ENCODE measurements around the gene TET2.

- TF ChIP-seq CTCF (IDR thresholded peaks at IDR 0.05) = no peak
- TF ChIP-seq POLR2A (IDR thresholded peaks at IDR 0.05) = no peak
These were observed 51.9 kb downstream of the TET2 start for GRCh38 chr4:105198541-105198940.

Data from sigmoid colon (tissue), 3 donors.